Loucy (cell line): ENCODE results near the gene GNPDA1.

ENCODE experiments used
- CTCF ChIP-seq: fragments of 200-600 bp; sonication (generic); conservative IDR thresholded peaks from 2 replicates; pipeline ENCODE4 v1.5.1; 2014; ENCODE audit warnings: mild to moderate bottlenecking, antibody characterized with exemption, low read length
- EZH2phosphoT487 ChIP-seq: fragments of 200-600 bp; IDR thresholded peaks from 2 replicates; pipeline ENCODE4 v1.6.1; 2018; ENCODE audit warnings: antibody characterized with exemption, mild to moderate bottlenecking, moderate library complexity, borderline replicate concordance

GRCh38 chr5:142006363-142007236 is 6.2 kb downstream of the GNPDA1 start:
- no peak for TF ChIP-seq CTCF
- no peak for TF ChIP-seq EZH2phosphoT487
